H9 (cell line): ENCODE measurements around the gene AFAP1L2. TPM values are rescaled to one million over a fixed set of nuclear protein-coding genes. Genes with fewer than 3 reads are reported as not detected.

Source experiments
- DNase-seq: peaks from one replicate; pipeline ENCODE4 v3.0.0-alpha.2; 2017
- H2AFZ ChIP-seq: one replicate; pipeline ENCODE4 v1.6.1; 2013; ENCODE audit warnings: mild to moderate bottlenecking, low read length, control low read depth, moderate library complexity
- H2AK5ac ChIP-seq: 2 replicates; pipeline ENCODE4 v1.6.1; 2013; ENCODE audit warnings: low read length, control low read depth, mixed read lengths; ENCODE audit not compliant: insufficient read length
- H2BK120ac ChIP-seq: one replicate; pipeline ENCODE4 v1.6.1; 2013; ENCODE audit warnings: low read depth, mild to moderate bottlenecking, low read length, control low read depth, inconsistent platforms; ENCODE audit not compliant: poor library complexity, severe bottlenecking
- H2BK12ac ChIP-seq: 2 replicates; pipeline ENCODE4 v1.6.1; 2013; ENCODE audit warnings: low read length, control low read depth, mixed read lengths, low read depth; ENCODE audit not compliant: insufficient read length
- H2BK15ac ChIP-seq: 2 replicates; pipeline ENCODE4 v1.6.1; 2013; ENCODE audit warnings: low read depth, low read length, control low read depth
- H2BK20ac ChIP-seq: one replicate; pipeline ENCODE4 v1.6.1; 2013; ENCODE audit warnings: low read depth, mild to moderate bottlenecking, low read length, control low read depth, inconsistent platforms; ENCODE audit not compliant: poor library complexity, severe bottlenecking
- H2BK5ac ChIP-seq: 2 replicates; pipeline ENCODE4 v1.6.1; 2013; ENCODE audit warnings: low read length, control low read depth, mixed read lengths; ENCODE audit not compliant: insufficient read length
- H3K14ac ChIP-seq: 2 replicates; pipeline ENCODE4 v1.6.1; 2013; ENCODE audit warnings: low read length, control low read depth; ENCODE audit not compliant: insufficient read depth
- H3K18ac ChIP-seq: 2 replicates; pipeline ENCODE4 v1.6.1; 2013; ENCODE audit warnings: low read depth, mild to moderate bottlenecking, mixed read lengths, low read length, control low read depth; ENCODE audit not compliant: insufficient read length
- H3K23ac ChIP-seq: 2 replicates; pipeline ENCODE4 v1.6.1; 2013; ENCODE audit warnings: low read length, control low read depth, mixed read lengths, low read depth; ENCODE audit not compliant: insufficient read length
- H3K23me2 ChIP-seq: 2 replicates; pipeline ENCODE4 v1.6.1; 2013; ENCODE audit warnings: low read depth, mild to moderate bottlenecking, mixed read lengths, low read length, control low read depth; ENCODE audit not compliant: insufficient read length, poor library complexity, severe bottlenecking
- H3K27ac ChIP-seq: 2 replicates; pipeline ENCODE4 v1.5.1; 2013; ENCODE audit warnings: low read length, control low read depth, mixed read lengths, low read depth; ENCODE audit not compliant: insufficient read length
- H3K27me3 ChIP-seq: 2 replicates; pipeline ENCODE4 v1.6.1; 2013; ENCODE audit warnings: low read length, control low read depth, inconsistent platforms; ENCODE audit not compliant: insufficient read depth
- H3K4ac ChIP-seq: 2 replicates; pipeline ENCODE4 v1.6.1; 2013; ENCODE audit warnings: low read depth, mild to moderate bottlenecking, control low read depth, inconsistent platforms, low read length, moderate library complexity
- H3K4me1 ChIP-seq: 2 replicates; pipeline ENCODE4 v1.6.1; 2013; ENCODE audit warnings: low read length, control low read depth, inconsistent platforms; ENCODE audit not compliant: insufficient read depth
- H3K4me2 ChIP-seq: 2 replicates; pipeline ENCODE4 v1.6.1; 2013; ENCODE audit warnings: low read length, control low read depth, mixed read lengths; ENCODE audit not compliant: insufficient read length, insufficient read depth
- H3K56ac ChIP-seq: 2 replicates; pipeline ENCODE4 v1.6.1; 2013; ENCODE audit warnings: low read depth, mild to moderate bottlenecking, mixed read lengths, low read length, control low read depth; ENCODE audit not compliant: insufficient read length
- H3K79me1 ChIP-seq: 2 replicates; pipeline ENCODE4 v1.6.1; 2013; ENCODE audit warnings: low read depth, mild to moderate bottlenecking, moderate library complexity, low read length, control low read depth, inconsistent platforms; ENCODE audit not compliant: insufficient read depth, poor library complexity, severe bottlenecking
- H3K79me2 ChIP-seq: 2 replicates; pipeline ENCODE4 v1.6.1; 2013; ENCODE audit warnings: low read length, control low read depth, inconsistent platforms; ENCODE audit not compliant: insufficient read depth
- H3K9ac ChIP-seq: 2 replicates; pipeline ENCODE4 v1.6.1; 2013; ENCODE audit warnings: low read length, control low read depth, mixed read lengths; ENCODE audit not compliant: insufficient read length; ENCODE audit errors: extremely low read depth
- H3K9me3 ChIP-seq: one replicate; pipeline ENCODE4 v1.6.1; 2013; ENCODE audit warnings: low read depth, low read length, inconsistent platforms; ENCODE audit not compliant: control insufficient read depth
- H3T11ph ChIP-seq: one replicate; pipeline ENCODE4 v1.6.1; 2013; ENCODE audit warnings: mild to moderate bottlenecking, low read length, control low read depth, inconsistent platforms
- H4K20me1 ChIP-seq: one replicate; pipeline ENCODE4 v1.6.1; 2013; ENCODE audit not compliant: control insufficient read depth, insufficient read length, insufficient read depth
- H4K5ac ChIP-seq: 2 replicates; pipeline ENCODE4 v1.6.1; 2013; ENCODE audit warnings: low read depth, mild to moderate bottlenecking, mixed read lengths, low read length, control low read depth; ENCODE audit not compliant: insufficient read length
- H4K8ac ChIP-seq: replicated peaks from 2 replicates; pipeline ENCODE4 v1.6.1; 2013; ENCODE audit warnings: low read length, control low read depth, mixed read lengths, low read depth; ENCODE audit not compliant: insufficient read length
- H4K91ac ChIP-seq: 2 replicates; pipeline ENCODE4 v1.6.1; 2013; ENCODE audit warnings: low read depth, mild to moderate bottlenecking, moderate library complexity, mixed read lengths, low read length, control low read depth; ENCODE audit not compliant: insufficient read length
- H3K27ac Mint-ChIP-seq, 3 experiments: 2 replicates in 2 of 3; 3 replicates in 1 of 3; pipeline ENCODE4 v1.8.0; 2020 to 2021; ENCODE audit warnings: mixed read lengths in 3 of 3, mild to moderate bottlenecking in 1 of 3, moderate library complexity in 1 of 3
- H3K27me3 Mint-ChIP-seq: 2 replicates; pipeline ENCODE4 v1.8.0; 2021; ENCODE audit warnings: low read depth, mild to moderate bottlenecking, moderate library complexity, mixed read lengths
- H3K36me3 Mint-ChIP-seq, 3 experiments: 2 replicates in 2 of 3; 3 replicates in 1 of 3; pipeline ENCODE4 v1.8.0; 2020 to 2021; ENCODE audit warnings: low read depth in 3 of 3, mixed read lengths in 3 of 3; ENCODE audit not compliant: insufficient read depth in 1 of 3
- H3K4me1 Mint-ChIP-seq, 2 experiments: 2 replicates each; pipeline ENCODE4 v1.8.0; 2020; ENCODE audit warnings: mixed read lengths in 2 of 2
- H3K4me3 Mint-ChIP-seq, 2 experiments: 2 replicates in 1 of 2; 3 replicates in 1 of 2; pipeline ENCODE4 v1.8.0; 2020 to 2021; ENCODE audit warnings: mild to moderate bottlenecking in 2 of 2, mixed read lengths in 2 of 2, moderate library complexity in 1 of 2
- H3K9me3 Mint-ChIP-seq, 2 experiments: 2 replicates in 1 of 2; 3 replicates in 1 of 2; pipeline ENCODE4 v1.8.0; 2020; ENCODE audit warnings: mild to moderate bottlenecking in 2 of 2, mixed read lengths in 2 of 2, moderate library complexity in 1 of 2
- CTCF ChIP-seq: fragments of 200-600 bp; sonication (generic); conservative IDR thresholded peaks from 3 replicates; pipeline ENCODE4 v1.8.0; 2021; ENCODE audit warnings: antibody characterized with exemption, mild to moderate bottlenecking
- WGBS: extraction: QIAGEN DNeasy Blood & Tissue Kit; methylation state at CpG from one replicate; pipeline ENCODE4 v1.1.7; 2013; ENCODE audit warnings: missing lambda C conversion rate, low lambda C conversion rate, mixed read lengths; ENCODE audit not compliant: insufficient read length; ENCODE audit errors: extremely low coverage; 5-methylcytosine and 5-hydroxymethylcytosine counted together
- total RNA-seq: library from RNA; stranded (reverse); gene quantifications from 2 replicates; pipeline ENCODE4 v1.2.1, GENCODE V29; 2021

The AFAP1L2 gene
- total RNA-seq, 1 experiment from 2014 or later, result 0.77 TPM

GRCh38 chr10:114402233-114402632, 2.1 kb downstream of the AFAP1L2 start:
- DNase-seq, result no peak
- Mint-ChIP-seq H3K4me1 (peaks cover 12 to 18% of the 10 kb centered on the region in 2 experiments), H3K4me3 (no peak overlapping the region), H3K27ac (no peak overlapping the region), H3K36me3 (no peaks in the 10 kb centered on the region), H3K9me3 (peaks cover 2 to 5% of the 10 kb centered on the region in 2 experiments; a peak in 2 of 5 replicates), H3K27me3 (peaks cover 91% of the 10 kb centered on the region)
- WGBS, result no CpG with 5 or more reads among the region's 2 CpGs
- Histone ChIP-seq H2BK15ac (no peak overlapping the region), H3K4me2 (no peak overlapping the region), H3K79me2 (no peaks in the 10 kb centered on the region), H3K4me1 (no peaks in the 10 kb centered on the region), H3K18ac (no peak overlapping the region), H2AFZ (no peak overlapping the region), H4K20me1 (no peaks in the 10 kb centered on the region), H3K14ac (no peak overlapping the region), H3K79me1 (no peaks in the 10 kb centered on the region), H4K8ac (no peak overlapping the region), H2BK12ac (no peak overlapping the region), H4K5ac (no peak overlapping the region), H2BK5ac (no peak overlapping the region), H2BK20ac (no peak overlapping the region), H3K9ac (no peak overlapping the region), H3K27me3 (no peaks in the 10 kb centered on the region; the same call in 1 of the 2 replicates), H3K9me3 (no peaks in the 10 kb centered on the region), H3K27ac (no peak overlapping the region), H3K23me2 (peaks cover 24% of the 10 kb centered on the region), H3K56ac (no peak overlapping the region), H4K91ac (no peak overlapping the region), H3K4ac (no peak overlapping the region), H3T11ph (no peak overlapping the region), H3K23ac (no peak overlapping the region), H2AK5ac (no peak overlapping the region), H2BK120ac (no peak overlapping the region)
- no peak for TF ChIP-seq CTCF
